ENCODE data around the gene HSD11B1.
"Not testable (repeated sequence)": the region's sequence is repeated elsewhere in the genome, so short reads cannot be mapped to it uniquely, and the experiment has no call there.

Gene HSD11B1

DNA sequence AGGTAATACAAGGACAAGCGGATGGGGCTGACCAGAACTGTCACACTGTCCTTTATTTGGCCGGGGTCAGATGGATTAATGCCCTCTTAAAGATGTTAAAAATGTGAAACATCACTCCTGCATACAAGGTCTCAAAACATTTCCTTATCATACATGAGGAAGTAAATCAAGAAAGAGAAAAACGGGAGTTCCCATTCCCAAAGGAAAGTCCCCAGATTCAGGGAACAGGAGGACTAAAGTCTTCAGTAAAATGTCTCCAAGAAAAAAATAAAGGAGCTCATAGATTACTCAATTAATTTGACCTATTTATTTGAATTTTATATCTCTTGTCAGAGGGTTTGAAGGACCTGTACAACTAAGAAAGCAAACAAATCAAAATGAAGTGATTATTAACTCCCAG, 13.4 kb upstream of the HSD11B1 start:
- no peak for DNase-seq (ENCODE audit: low read depth in 2 of 2)

DNA sequence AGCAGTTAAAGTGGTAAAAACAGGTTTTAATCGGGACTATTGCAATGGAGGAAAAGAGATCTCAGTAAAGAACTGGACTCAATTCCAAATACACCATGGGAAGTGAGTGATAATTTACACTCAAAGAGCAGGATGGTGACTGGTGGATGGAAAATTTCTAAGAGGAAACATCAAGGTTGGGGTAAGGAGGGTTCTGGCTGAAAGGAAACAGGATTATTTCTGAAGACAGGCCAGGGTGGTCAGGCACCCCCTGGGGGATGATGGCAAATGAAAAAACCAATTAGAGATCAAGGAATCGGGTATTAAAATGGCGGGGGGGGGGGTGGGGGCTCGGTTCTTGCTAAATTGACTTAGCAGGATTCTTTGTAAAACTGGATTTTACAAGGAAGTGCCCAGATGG, 12.3 kb upstream of the HSD11B1 start:
- no peak for DNase-seq (ENCODE audit: low read depth in 2 of 2)

DNA sequence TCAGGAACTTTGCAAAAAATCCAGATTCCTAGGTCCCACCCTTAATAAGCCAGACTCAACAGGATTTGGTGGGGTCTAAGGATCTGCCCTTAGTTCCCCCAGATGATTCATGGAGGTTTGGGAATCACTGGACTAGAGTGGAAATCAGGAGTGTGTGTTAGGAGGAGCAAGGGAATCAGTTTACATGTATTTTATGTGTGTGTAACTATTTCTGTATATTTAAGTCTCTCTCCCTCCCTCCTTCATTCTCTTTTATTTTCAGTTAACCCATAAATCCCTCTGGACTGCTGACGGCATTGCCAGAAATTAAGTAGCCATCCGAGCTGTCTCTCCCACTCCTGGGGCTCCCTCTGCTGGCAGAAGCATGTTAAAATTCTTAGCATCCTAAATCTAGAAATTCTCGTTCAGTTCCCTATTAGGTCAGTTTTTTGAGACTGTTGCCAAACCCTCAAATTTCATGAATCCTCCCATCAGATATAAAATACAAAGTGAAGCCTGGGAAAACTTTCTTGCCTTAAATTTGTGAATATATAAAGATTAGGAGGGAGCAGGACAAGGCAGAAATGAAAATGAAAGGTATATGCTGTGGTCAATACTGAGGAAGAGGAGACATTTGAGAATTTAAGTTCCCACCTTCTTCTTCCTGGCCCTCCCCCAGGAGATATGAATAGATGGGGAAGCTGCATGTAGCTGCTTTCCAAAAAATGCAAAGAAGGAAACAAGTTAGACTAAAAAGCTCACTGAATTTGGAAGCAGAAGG, 11.7 kb upstream of the HSD11B1 start:
- DNase-seq (ENCODE audit: low read depth in 2 of 2): peak; percentile 27 to 43

DNA sequence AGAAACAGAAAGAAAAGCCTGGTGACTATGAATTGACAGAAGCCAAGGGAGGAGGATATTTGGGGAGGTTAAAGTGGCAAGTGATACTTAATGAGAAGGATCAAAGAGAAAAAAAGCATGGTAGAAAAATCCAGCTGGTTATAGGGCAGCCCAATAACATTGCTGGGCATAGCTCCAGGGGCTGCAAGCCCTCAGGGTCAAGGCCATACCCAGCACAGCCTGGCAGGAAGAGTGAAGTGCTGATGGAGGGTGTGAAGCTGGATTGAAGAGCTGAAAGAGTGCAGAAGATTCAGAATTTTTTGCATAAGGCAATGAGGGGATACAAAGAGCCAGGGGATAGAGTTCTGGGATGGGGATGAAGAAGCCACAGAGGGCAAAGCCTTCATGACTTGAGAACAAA, 8.0 kb upstream of the HSD11B1 start:
- DNase-seq (ENCODE audit: low read depth in 2 of 2): no peak

DNA sequence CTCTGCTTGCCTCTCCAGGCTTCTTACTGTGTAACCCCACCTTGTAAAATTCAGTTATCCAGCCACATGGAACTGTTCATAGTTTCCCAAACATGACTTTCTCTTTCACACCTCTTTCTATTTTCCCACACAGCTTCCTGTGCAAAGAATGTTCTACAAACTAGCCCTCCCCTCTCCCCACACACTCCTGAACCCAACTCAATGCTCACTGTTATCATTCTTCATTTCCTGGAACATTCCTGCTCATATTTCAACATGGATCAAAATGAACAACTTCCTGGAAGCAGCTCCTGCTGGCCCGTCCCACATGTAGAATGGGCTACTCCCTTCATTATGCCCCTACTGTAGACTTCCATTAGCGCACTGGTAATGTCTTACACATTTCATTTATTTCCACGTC, 7.5 kb upstream of the HSD11B1 start:
- no peak for DNase-seq (ENCODE audit: low read depth in 2 of 2)

DNA sequence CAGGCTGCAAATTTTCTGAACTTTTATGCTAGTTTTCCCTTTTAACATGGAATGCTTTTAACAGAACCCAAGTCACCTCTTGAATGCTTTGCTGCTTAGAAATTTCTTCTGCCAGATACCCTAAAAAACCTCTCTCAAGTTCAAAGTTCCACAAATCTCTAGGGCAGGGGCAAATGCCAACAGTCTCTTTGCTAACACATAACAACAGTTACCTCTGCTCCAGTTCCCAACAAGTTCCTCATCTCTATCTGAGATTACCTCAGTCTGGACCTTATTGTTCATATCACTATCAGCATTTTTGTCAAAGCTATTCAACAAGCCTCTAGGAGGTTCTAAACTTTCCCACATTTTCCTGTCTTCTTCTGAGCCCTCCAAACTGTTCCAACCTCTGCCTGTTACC, 4.0 kb upstream of the HSD11B1 start:
- not testable (repeated sequence) for DNase-seq (ENCODE audit: low read depth in 2 of 2)

DNA sequence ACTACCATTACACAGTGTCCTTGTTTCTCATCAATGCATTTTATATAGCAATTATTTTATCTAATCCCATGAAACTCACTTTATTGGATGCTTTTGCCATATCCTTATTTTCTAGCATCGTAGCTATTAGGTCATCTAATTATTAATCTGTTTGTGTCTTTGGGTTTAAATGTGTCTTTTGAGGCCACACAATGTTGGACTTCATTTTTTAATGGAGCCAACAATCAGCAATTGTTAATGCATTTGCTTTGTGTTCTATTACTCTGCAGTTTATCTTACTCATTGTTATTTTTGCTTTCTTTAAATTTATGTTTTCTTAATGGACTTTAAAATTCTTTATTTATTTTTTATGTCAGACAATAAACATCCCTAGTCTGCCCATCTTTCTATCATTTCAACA, 1.8 kb upstream of the HSD11B1 start:
- no peak for DNase-seq (ENCODE audit: low read depth in 2 of 2)

DNA sequence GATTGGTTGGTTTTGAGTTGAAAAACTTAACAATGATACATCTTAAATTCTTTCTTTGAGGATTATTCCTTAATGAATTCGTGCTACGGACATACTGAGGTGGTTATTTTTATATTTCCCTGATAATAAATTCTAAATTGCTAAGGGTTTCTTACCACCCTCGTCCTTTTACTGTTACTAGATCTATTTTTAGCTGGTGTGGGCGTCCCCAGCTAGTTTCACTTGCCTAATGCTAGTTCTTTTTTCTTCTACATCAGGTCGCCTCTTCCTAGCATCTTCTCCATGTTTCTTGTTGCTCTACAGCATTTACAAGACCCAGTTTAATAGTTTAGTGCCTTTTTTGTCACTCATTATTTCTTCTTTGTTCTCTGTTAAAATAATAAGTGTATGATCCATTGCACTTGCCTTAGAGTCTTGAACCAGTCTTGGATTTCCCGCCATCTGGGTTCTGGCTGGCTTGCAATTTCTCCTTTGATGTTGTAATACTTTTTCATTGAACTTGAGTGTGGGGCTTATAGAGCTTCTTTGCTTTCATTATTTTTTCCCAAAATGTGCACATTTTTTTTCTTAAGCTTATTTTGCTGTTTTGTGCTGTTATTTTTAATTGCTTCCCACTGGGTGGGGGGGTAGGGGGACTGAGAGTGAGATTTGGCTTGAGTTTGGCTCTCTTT, 677 bp upstream of the HSD11B1 start:
- no peak for DNase-seq (ENCODE audit: low read depth in 2 of 2)

DNA sequence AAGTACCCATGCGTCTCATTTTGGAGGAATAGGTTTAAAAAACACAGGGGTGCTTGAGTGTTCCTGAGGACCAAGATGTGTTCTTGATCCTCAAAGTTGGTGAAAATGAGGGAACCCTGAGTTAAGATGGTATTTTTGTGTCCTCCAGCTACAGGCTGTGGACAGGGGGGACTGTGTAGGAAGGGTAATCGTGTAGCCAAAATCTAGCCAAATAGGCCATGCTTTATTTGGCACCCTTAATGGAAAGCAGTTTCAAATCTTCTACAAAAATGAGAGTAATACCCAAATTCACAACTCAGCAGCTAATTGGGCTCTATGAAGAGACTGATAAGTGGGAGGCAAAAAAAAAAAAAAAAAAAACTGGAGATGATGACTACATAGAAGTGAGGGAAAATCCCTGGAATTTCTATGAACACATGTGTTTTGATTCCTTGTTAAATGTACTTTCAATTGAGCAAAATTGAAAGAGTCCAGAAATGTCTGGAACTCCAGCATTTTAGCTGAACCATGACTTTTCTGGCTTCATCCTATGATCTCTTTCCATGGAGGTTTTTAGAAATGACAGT, 470 bp downstream of the HSD11B1 start:
- DNase-seq (ENCODE audit: low read depth in 2 of 2): no peak

DNA sequence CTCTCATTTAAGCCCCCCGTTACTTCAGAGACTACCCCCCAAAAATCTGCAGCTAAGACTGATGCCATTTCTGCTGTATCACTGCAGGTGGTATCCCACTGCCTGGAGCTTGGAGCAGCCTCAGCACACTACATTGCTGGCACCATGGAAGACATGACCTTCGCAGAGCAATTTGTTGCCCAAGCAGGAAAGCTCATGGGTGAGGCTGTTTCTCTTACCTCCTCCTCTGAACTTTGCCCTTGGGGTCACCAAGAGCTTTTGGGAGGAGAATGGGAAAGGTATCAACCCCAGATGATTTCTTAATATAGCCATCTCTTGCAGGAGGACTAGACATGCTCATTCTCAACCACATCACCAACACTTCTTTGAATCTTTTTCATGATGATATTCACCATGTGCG, 2.0 kb downstream of the HSD11B1 start:
- no peak for DNase-seq (ENCODE audit: low read depth in 2 of 2)

DNA sequence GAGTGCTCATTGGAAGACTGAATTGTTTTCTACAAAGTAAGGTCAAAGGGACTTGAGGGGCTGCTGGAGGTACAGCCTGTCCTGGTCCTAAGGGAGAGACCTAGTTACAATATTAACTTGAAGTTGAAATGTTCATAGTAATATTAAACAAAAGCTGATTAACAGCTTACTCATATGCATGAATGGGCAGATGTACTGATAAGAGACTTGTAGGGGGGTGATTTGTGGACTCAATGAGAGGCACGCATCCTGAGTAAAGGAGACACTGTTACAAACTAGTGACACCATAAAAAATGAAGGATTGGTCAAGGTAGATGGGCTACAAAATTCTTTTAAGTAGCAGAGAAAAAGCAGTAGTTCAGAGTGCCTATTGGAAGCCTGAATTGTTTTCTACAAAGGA, 2.7 kb downstream of the HSD11B1 start:
- no peak for DNase-seq (ENCODE audit: low read depth in 2 of 2)

DNA sequence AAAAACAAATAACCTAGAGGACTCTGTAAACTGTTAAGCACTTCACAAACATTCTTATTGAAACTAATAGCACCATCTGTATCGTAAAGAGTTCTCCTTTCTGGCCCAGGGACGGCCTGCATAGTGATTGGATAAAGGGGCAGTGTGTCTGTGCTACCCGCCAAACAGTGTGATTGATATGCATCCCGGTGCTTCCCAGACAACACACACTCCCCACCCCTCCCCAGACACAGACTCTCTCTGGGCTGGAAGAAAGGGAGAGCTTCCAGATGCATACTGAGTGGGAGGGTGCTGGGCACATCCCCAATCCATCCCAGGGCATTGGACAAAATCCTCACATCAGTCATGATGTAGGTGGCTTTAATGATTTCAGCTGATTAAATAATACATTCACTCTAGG, 3.7 kb downstream of the HSD11B1 start:
- no peak for DNase-seq (ENCODE audit: low read depth in 2 of 2)

DNA sequence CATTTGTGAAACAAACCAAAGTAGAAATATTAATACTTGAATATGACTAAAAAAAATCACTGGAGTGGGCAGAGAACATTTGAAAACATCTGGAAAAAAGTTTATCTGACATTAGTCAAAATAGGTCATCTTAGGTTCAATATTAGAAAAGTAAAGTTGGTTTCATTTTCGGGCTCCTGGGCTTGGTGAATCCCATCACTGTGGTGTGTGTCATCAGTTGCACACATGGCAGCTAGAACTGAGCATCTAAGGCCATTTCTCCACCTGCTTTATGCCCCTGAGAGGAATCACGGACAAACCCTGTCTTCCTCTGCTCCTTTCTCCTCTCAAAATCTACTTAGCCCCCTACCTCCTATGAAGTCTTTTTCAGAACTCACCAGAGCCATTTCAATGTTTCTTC, 5.4 kb downstream of the HSD11B1 start:
- DNase-seq (ENCODE audit: low read depth in 2 of 2): no peak

DNA sequence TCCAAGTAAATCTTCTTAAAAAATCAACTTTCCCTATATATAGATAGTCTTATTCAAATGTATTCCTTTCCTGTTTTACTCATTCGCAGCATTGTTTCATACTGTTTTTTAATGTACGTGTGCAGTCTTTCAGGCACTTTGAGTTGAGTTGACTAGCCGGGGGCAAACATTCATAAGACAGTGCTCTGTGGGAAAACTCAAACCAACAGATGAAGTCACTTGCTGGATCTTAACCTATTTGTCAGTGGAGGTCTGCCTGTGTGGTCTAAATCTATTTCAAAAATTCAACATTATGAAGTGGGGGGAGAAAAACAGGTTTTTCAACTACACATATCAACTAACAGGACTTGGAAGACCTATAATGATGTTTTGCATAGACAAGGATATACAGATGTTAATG, 6.2 kb downstream of the HSD11B1 start:
- DNase-seq (ENCODE audit: low read depth in 2 of 2): no peak

DNA sequence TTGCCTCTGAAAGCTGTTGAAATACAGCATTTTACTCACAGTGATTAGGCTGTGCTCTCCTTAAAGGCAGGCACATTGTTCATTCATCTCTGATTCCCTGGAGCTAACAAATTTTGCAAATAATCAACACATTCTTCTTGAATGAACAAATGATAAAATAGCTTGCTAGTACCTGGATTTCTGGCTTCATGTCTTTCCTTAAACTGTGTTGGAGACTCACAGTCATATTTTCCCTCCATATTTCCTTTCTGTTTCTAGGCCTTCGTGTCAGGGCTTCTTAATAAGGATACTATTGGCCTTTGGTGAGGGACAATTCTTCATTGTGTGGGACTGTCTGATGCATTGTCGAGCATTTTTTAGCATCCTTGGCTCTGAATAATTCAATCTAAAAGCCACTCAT, 9.7 kb downstream of the HSD11B1 start:
- no peak for DNase-seq (ENCODE audit: low read depth in 2 of 2)

DNA sequence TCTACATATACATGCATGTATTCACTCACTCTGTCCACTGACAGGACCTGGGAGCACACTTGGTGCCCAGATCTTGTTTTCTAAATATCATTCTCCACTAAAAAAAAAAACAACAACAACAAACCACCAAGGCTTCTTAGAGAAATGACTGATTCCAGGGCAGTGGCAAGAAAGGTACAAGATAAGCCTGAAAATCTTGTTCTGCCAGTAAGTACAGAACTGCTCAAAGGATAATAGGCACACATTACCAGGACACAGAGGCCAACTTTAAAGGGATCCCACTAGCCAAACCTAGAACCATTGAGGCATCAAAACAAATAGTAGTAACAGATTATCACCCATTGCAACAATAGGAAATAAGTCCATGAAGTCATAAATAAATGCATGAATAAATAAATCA, 10.7 kb downstream of the HSD11B1 start:
- DNase-seq (ENCODE audit: low read depth in 2 of 2): no peak

DNA sequence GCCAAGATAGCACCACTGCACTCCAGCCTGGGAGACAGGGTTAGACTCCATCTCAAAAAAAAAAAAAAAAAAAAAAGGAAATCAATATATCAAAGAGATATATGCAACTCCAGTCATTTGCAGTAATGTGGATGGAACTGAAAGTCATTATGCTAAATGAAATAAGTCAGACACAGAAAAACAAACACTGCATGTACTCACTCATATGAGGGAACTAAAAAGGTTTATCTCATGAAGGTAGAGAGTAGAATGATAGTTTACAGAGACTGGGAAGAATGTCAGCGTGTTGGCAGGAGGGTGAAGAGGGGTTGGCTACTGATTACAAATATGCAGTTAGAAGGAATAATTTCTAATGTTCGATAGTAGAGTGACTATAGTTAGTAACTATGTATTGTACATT, 13.2 kb downstream of the HSD11B1 start:
- DNase-seq (ENCODE audit: low read depth in 2 of 2): no peak

DNA sequence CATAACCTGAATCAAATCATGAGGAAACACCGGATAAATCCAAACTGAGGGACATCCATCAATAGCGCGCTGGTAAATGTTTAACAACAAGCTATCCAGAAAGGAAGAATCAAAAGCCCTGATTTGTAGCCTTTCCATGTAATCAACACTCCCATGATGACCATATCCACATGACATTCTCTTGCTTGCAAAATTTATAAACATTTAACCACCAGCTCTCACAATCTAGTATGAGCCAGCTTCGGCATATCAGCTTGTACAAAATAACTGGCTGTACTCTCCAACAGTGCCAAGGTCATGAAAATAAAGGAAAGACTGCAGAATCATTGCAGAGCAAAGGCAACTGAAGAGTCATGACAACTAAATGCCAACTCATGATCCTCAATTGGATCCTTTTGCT, 15.7 kb downstream of the HSD11B1 start:
- no peak for DNase-seq (ENCODE audit: low read depth in 2 of 2)

DNA sequence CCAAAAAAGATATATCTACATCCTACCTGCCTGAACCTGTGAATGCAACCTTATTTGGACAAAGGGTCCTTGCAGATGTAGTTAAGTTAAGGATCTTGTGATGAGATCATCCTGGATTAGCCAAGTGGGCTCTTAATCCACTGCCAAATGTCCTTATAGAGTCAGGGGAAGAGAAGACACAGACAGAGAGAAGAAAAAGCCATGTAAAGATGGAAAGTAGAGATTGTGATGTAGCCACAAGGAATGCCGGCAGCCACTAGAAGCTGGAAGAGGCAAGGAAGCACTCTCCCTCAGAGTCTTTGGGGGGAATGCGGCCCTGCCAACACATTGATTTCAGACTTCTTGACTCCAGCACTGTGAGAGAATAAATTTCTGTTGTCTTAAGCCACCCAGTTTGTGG, 16.2 kb downstream of the HSD11B1 start:
- no peak for DNase-seq (ENCODE audit: low read depth in 2 of 2)

DNA sequence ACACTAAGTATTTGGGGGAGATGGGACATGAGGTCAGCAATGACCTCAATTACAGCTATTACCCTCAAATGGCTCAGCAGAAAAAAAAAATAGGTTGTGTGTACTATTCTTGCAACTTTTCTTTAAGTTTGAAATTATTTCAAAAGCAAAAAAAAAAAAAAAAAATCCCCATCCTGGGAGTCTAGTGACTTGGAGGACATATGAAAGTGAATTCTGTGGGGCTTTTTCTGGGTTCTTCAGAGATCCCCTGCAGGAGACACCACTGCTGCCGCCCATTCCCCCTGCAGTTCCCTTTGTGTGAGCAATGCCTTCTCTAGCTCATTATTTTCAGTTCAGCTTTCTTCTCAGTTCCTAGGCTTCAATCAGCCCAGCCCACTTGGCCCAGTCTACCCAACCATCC, 16.7 kb downstream of the HSD11B1 start:
- no peak for DNase-seq (ENCODE audit: low read depth in 2 of 2)

DNA sequence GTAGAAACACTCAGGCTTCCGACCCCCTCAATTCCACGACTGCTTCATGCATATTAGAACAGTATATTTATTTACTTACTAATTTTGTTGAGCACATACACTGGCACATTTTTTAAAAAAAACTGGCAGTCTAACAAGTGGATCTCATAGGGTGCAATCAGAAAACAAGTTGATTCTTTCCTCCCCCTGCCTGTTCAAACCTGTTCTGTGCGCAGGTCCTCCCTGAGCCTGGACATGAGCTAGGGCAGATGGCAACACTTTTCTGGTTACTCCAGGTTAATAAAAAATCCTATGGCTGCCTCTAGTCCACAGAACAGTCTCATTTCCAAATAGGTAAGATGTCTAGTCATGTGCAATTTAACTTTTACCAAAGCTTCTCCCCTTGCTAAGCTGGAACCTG, 18.6 kb downstream of the HSD11B1 start:
- no peak for DNase-seq (ENCODE audit: low read depth in 2 of 2)

DNA sequence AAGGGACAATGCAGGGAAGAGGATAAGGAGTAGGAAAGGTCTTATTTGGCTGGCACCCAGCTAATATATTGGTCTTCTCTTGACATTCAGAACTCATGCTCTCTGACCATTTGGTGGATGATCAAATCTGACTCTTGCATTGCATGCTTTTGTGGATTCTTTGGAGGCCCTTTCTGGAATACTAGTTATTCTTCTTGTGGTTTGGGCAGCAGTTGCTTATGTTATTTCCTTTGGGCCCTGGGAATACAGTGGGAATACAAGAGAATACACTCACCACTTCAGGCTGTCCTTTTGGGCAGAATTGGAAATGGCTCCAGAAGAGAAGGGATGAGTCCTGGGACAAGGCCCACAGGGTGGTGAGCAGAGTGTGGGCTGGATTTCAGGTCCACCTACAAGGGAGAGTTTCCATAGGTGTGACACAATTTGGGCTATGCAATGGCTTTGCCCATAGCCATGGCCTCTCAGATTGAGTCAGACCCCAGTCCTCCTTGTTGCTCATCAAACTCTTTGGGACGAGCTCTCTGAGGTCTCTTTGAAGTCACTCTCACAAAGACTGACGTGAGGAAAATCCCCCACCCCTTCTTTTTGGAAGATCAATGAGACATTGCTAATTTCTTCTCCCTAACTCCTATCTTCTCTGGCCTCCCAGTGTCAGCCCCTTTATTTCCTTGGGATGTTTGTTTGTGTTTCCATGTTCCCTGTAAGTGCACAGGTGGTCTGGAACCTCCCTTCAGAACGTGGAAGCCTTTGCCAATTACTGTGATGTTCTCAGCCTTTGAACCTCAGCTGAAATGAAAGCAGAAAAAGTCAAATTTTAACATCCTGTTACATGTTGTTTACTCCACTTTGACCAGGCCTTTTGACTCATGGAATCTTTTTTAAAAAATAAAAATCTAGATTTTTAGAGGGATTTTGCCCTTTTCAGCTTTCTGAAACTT, 19.4 kb downstream of the HSD11B1 start:
- no peak for DNase-seq (ENCODE audit: low read depth in 2 of 2)

Data from stimulated activated CD8-positive, alpha-beta memory T cell treated with anti-CD3 and anti-CD28 coated beads, Interleukin-2, amount 100 ng/mL, for 1 hour (primary cell).